OCI-LY7 (cell line): ENCODE results near the gene ATXN1. TPM values are rescaled to one million over a fixed set of nuclear protein-coding genes. Genes with fewer than 3 reads are reported as not detected.

Source experiments
- BruUV-seq: library from RNA; stranded (reverse); fragments of 400-500 nt; replicated peaks from 2 replicates; lab custom pipeline; 2021; lab: Mats Ljungman, UMichigan
- CTCF ChIA-PET: fragments of 300-600 bp; sonication (Branson Sonifier 250); formaldehyde crosslinking; loops from one replicate; lab custom pipeline; 2022; ENCODE audit warnings: antibody characterized with exemption; ENCODE audit not compliant: unreplicated experiment; lab: Charles Lee
- POLR2A ChIA-PET: fragments of 300-600 bp; sonication (Branson Sonifier 250); formaldehyde crosslinking; loops from one replicate; lab custom pipeline; 2022; ENCODE audit warnings: antibody characterized with exemption; lab: Charles Lee
- DNase-seq: peaks from one replicate; pipeline ENCODE4 v3.0.0-alpha.2; 2015; ENCODE audit warnings: low spot score
- H2AFZ ChIP-seq: fragments of 200-600 bp; sonication (generic), shearing (Covaris generic); 2 replicates; pipeline ENCODE4 v1.6.1; 2014; ENCODE audit warnings: mild to moderate bottlenecking, antibody characterized with exemption, low read length, moderate library complexity
- H3K27ac ChIP-seq: fragments of 200-600 bp; sonication (generic); 2 replicates; pipeline ENCODE4 v1.5.1; 2014; ENCODE audit warnings: mixed run types, low read depth, mild to moderate bottlenecking, moderate library complexity, low read length, inconsistent platforms; ENCODE audit not compliant: poor library complexity, severe bottlenecking
- H3K36me3 ChIP-seq: fragments of 200-600 bp; sonication (generic); 2 replicates; pipeline ENCODE4 v1.6.1; 2014; ENCODE audit warnings: mild to moderate bottlenecking, antibody characterized with exemption, low read length, moderate library complexity, mixed read lengths; ENCODE audit not compliant: insufficient read depth
- H3K4me1 ChIP-seq: fragments of 200-600 bp; sonication (generic); 2 replicates; pipeline ENCODE4 v1.5.1; 2014; ENCODE audit warnings: mild to moderate bottlenecking, low read length; ENCODE audit not compliant: insufficient read depth, poor library complexity, severe bottlenecking
- H3K4me2 ChIP-seq: fragments of 200-600 bp; sonication (generic); 2 replicates; pipeline ENCODE4 v1.6.1; 2014; ENCODE audit warnings: mild to moderate bottlenecking, low read length
- H3K4me3 ChIP-seq: fragments of 200-600 bp; sonication (generic); 2 replicates; pipeline ENCODE4 v1.5.1; 2014; ENCODE audit warnings: mild to moderate bottlenecking, low read depth, low read length; ENCODE audit not compliant: poor library complexity, severe bottlenecking
- H3K79me2 ChIP-seq: fragments of 200-600 bp; sonication (generic); 2 replicates; pipeline ENCODE4 v1.6.1; 2016; ENCODE audit warnings: low read depth, mild to moderate bottlenecking, low read length, moderate library complexity, mixed read lengths; ENCODE audit not compliant: insufficient read depth
- H3K9me2 ChIP-seq: fragments of 200-600 bp; sonication (generic); 2 replicates; pipeline ENCODE4 v1.6.1; 2016; ENCODE audit warnings: mild to moderate bottlenecking, low read length, mixed read lengths; ENCODE audit not compliant: insufficient read depth
- H3K9me3 ChIP-seq: fragments of 200-600 bp; sonication (generic); 2 replicates; pipeline ENCODE4 v1.6.1; 2014; ENCODE audit warnings: mild to moderate bottlenecking, mixed run types, low read length, mixed read lengths
- H4K20me1 ChIP-seq: fragments of 200-600 bp; sonication (generic); 2 replicates; pipeline ENCODE4 v1.6.1; 2014; ENCODE audit warnings: mild to moderate bottlenecking, antibody characterized with exemption, low read length, moderate library complexity, mixed read lengths; ENCODE audit not compliant: insufficient read depth
- CTCF ChIP-seq: fragments of 200-600 bp; sonication (generic); conservative IDR thresholded peaks from 2 replicates; pipeline ENCODE4 v1.5.1; 2014; ENCODE audit warnings: mild to moderate bottlenecking, antibody characterized with exemption, low read length, moderate library complexity, mixed read lengths
- EZH2phosphoT487 ChIP-seq: fragments of 200-600 bp; sonication (generic); IDR thresholded peaks from 2 replicates; pipeline ENCODE4 v1.6.1; 2018; ENCODE audit warnings: low read depth, borderline replicate concordance, mild to moderate bottlenecking, mixed run types, antibody characterized with exemption, low read length, moderate library complexity, mixed read lengths
- intact Hi-C: fragments of 100-400 bp; cut with micrococcal nuclease; formaldehyde crosslinking; loops from one replicate; pipeline ENCODE4 v1.10.0; 2022; ENCODE audit not compliant: unreplicated experiment
- total RNA-seq, 2 experiments: library from RNA; depleted of rRNA in 1 of 2; stranded (reverse); fragments of >200 nt in 1 of 2; shearing (Covaris generic) in 1 of 2; gene quantifications; 2 replicates each; pipeline ENCODE4 v1.2.3, GENCODE V29; 2014 to 2022

The ATXN1 gene
- total RNA-seq, 2 experiments from 2014 or later: not detected

GRCh38 chr6:16578695-16579285, 182.5 kb downstream of the ATXN1 start:
- Histone ChIP-seq H3K36me3 (no peaks in the 10 kb centered on the region), H3K79me2 (no peaks in the 10 kb centered on the region), H3K4me3 (no peak overlapping the region), H3K4me2 (no peak overlapping the region), H3K4me1 (no peaks in the 10 kb centered on the region), H3K9me3 (no peaks in the 10 kb centered on the region), H3K9me2 (no peaks in the 10 kb centered on the region), H2AFZ (no peak overlapping the region), H4K20me1 (no peaks in the 10 kb centered on the region), H3K27ac (no peak overlapping the region)
- no TSS peak for BruUV-seq
- ChIA-PET CTCF (no interaction called here), POLR2A (interaction anchor here (0.7 kb wide), 1 partner anchor 108 kb away, joined by 3 read pairs; no protein-coding TSS in a partner anchor)
- intact Hi-C loops: no loop called here
- no peak for DNase-seq
- no peak for TF ChIP-seq CTCF
- no peak for TF ChIP-seq EZH2phosphoT487

GRCh38 chr6:16576451-16577368, 184.6 kb downstream of the ATXN1 start:
- H3K36me3 ChIP-seq: no peaks in the 10 kb centered on the region
- ChIA-PET CTCF (no interaction called here), POLR2A (interaction anchor here (0.5 to 1.2 kb wide), 5 partner anchors 9 to 95 kb away, joined by 3 to 4 read pairs (median 3); no protein-coding TSS in a partner anchor)
- TF ChIP-seq CTCF: no peak
- no peak for TF ChIP-seq EZH2phosphoT487
- no peak overlapping the region for H3K27ac ChIP-seq
- no peaks in the 10 kb centered on the region for H3K79me2 ChIP-seq
- no peak overlapping the region for H3K4me2 ChIP-seq
- DNase-seq: no peak
- H3K4me3 ChIP-seq: no peak overlapping the region
- no peaks in the 10 kb centered on the region for H3K9me3 ChIP-seq
- no peaks in the 10 kb centered on the region for H4K20me1 ChIP-seq
- intact Hi-C loops: no loop called here
- no peak overlapping the region for H2AFZ ChIP-seq
- BruUV-seq: no TSS peak
- H3K4me1 ChIP-seq: no peaks in the 10 kb centered on the region
- H3K9me2 ChIP-seq: no peaks in the 10 kb centered on the region
